HG03442 (cell line): Measurements from ENCODE around the gene TSPAN4.

ENCODE experiments used
- ATAC-seq: cut with Tn5 transposase; IDR thresholded peaks from one replicate; pipeline ENCODE4 v1.9.1; 2021; ENCODE audit warnings: mild to moderate bottlenecking, moderate library complexity; ENCODE audit not compliant: unreplicated experiment

TSPAN4 gene, protein sequence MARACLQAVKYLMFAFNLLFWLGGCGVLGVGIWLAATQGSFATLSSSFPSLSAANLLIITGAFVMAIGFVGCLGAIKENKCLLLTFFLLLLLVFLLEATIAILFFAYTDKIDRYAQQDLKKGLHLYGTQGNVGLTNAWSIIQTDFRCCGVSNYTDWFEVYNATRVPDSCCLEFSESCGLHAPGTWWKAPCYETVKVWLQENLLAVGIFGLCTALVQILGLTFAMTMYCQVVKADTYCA

DNA sequence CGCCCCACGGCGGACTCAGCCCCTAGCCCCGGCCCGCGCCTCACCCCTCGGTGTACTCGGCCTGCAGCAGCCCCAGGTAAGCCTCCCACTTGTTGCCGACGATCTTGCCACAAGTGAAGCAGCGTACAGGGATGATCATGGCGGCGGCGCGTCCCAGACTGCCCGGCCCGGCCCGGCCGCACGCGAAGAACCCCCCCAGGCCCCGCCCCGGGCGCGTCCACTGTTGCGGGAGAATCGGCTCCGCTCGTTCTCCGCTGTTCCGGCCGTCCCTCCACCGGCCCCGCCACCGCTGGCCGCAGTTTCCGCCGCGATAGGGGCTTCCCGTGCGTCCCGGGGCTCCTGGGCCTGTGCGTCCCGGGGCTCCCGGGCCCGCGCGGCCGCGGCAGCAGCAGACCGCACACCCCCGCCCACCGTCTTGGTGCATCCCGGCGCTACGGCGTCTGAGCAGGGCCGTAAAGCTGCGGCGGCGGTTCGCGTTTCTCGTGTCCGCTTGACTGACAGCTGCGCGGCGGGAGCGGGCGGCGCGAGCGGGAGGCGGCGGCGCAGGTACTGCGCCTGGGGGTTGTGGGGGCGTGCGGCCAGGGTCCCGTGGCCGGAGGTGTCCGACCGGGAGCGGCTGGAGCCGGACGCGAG is at the start of gene TSPAN4, which contains the start of gene POLR2L:
TSPAN4 (plus strand) TSS at position 483 of the 633 bp plus-strand sequence. CDS start 7,453 bp downstream, outside the sequence.
POLR2L (minus strand) TSS at position 160 of the 633 bp plus-strand sequence; CDS start at position 139, 21 bp downstream.
- ATAC-seq: peak; percentile 61

DNA sequence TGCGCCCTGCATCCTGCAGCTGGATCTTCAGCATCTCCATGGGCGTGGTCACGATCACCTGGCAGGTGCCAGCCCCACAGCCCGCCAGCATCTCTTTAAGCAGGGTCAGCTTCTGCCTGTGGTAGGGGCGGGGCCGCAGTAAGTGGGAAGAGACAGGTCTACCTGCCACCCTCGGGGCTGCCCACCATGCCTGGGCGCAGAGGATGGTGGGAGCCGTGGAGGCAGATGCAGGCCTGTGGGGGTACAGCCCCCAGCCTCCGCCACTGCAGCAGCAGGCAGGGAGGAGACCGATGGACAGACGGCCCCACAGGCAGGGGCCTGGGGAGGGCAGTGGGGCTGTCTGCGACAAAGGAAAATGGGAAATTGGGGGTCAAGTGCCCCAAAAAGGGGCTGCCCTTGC is 49.8 kb upstream of the TSPAN4 start:
- ATAC-seq: no peak

DNA sequence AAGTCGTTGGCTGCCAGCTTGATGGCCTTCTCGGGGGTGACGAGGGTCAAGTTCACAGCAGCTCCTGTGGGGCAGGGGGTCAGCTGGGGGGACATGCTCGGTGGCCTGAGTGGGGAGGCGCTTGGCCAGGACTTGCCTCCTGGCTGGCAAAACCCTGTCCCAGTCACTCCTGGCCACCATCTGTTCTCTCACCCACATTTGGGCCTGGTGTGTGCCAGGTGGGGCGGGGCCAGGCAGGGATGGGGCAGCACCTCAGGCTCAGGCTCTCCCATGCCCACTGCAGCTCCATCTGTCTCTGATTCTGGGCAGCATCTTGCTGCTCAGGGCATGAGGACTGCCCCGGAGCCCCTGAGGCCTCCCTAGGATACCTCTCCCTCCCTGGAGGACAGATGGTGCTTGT is 49.1 kb upstream of the TSPAN4 start:
- ATAC-seq: no peak

DNA sequence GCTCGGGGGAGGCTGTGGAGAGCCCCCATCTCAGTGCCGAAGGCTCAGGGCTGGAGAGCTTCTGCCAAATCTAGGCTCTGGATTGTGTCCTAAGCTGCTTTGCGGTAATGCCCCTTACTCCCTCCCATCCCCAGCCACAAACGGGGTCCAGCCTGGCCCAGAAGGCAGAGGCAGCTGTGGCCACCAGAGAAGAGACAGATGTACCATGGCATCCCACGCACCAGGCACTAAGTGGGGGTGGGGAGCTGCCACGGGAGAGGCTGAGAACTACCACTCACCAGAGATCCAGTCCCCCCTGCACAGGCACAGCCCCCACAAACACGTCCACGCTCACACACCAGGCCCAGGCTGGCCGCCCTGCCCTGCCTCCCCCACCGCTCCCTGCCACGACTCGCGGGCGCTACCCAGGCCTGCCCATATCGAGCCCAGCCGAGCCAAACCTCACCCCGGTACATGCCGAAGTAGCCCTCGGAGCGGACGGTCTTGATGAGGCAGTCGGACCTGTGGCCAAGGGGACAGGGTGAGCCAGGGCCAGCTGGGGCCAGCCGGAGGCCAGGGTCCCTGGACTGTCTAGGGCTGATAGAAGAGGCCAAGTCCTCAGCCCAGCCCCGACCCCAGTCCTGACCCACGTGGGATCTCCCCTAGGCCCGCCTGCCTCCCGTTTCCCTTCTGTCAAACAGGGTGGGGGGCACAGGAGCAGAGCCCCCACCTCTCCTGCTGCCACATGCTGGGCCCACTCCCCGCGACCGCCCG is 48.5 kb upstream of the TSPAN4 start:
- ATAC-seq: no peak

DNA sequence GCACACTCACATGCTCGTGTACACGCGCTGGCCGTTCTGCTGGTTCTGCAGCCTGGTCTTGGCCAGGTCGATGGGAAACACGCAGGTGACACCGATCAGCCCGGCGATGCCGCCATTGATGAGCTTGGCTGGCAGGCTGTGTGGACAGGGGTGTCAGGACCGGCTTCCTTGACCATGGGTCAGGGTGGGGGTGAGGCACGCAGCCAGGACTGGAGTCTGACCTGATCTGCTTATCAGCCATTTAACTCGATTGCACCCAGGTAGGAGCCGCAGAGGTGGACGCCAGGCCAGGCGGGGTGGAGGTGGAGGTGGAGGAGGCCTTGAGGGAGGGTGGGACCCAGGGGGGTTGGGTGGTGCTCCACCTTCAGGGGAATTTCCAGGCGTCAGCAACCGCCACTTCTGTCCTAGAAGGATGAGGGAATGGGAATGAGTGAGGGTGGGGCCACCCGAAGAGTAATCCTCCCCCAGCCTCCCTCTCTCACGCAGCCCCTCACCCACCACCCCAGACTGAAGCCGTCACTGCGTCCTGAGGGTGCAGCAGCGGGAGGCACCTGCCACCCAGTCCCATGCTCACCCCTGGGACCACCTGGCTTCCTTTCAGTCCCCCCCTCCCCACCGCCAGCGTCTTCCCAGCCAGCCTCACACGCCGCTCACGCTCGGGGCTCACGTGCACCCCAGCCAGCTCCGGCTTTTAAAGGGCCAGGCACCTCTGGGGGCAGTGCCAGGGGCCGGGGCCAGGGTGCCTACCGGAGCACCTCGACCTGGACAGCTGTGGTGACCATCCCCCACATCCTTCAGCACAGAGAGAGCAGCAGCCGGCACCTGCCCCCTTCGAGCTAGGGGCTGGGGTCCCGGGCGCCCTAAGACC is 47.7 kb upstream of the TSPAN4 start:
- ATAC-seq: no peak

DNA sequence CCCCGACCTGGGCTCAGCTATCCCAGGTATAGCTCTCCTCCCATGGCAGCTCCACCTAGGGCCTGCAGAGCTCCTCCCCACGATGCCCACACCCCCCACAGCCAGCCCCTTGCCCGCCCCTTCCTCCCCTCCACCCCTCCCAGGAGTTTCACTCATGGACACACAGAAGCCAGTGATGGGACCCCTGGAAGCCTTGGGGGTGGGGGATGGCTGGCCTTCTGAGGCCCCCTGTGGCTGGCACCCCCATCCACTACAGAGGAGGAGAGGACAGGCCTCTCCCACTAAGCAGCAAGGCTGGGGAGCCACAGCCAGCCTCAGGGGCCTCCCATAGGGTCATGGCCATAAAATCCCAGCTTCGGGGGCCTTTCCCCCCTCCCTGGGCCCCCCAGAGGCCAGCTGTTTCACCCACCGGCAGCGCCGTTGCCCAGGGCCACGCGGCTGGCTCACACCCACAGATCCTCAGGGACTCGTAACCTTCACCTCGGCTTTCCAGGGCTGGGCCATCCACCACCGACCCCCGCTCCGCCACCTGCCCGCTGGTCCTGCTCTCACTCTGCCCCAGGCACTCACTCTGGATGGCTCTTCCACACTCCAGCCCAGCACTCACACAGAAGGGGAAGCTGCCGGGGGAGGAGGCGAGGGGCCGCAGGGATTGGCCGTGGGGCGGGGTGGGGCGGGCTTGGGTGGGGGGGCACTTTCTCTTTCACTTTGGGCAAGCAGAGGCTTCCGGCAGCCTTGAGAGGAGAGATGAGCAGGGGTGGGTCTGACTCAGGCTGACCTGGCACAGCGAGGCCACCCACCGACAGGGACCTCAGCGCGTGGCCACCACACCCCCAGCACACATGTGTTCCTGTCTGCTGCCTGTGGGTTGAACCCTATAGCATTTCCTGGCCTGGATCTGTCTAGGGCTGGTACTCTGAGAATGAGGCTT is 46.8 kb upstream of the TSPAN4 start:
- ATAC-seq: no peak

DNA sequence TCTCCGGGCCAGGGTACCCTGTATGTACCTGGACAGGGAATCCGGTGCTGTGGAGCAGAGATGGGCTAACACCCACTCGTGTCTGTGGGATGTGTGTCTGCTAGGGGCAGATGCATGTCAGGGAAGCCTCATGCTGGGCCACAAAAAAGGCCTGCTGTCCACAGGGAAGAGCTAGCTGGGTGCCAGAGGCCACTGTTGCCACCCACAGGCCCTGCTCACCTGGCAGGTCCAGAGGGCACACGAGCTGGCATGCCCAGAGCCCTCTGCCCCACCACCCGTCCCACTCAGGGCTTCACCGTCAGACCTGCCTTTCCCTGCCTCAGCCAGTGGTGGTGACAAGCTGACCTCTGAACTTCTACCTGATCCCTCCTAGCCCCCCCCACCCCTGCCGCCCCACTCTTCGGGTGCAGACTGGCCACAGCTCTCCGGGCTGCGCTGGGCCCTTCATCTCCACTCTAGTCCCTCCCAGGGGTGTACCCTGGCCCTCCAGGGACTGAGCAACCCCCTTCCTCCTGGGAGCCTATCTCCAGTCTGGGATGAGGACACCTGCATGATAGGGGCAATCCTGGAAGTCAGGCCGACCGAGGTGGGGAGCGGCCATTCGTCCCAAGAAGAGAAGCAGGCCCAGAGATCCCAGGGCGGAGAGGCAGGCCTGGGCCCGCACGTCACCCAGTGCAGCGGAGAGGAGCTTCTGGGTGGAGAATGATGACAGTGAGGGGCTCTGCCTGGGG is 45.9 kb upstream of the TSPAN4 start:
- ATAC-seq: no peak

DNA sequence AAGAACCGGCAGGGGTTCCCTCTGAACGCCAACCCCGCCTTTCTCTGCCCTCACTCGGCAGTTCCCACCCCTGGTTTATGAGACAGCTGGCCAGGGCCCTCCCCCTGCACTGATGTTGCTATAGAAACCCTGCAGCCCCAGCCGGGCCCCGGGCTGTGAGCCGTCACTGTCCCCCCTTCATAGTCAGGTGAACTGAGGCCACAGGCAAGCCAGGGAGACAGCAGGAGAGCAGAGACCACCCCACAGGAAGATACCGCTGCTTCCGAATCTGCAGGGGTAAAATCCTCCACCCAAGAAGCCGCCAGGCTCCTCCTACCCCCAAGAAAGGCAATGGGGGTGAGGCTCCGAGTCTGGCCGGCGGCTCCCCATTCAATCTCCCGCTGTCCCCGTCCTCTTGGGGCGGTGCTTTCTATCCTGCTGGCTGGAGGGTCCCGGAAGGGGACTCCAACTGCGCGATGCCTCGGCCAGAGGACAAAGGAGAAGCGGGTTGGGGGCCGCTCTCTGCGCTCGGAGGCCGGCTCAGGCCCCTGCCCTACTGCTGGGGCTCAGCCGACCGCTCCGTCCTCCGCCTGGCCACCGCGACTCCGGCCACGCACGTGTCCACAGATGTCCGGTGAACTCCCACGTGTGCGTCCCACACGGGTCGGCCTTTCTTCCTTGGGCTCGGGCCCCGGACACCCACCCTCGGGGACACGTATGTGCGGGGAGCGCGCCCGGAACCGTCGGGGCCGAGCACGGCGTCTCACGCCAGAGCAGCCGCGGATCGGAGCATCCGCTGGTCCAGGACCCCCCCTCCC is 45.2 kb upstream of the TSPAN4 start:
- ATAC-seq: peak; percentile 34

DNA sequence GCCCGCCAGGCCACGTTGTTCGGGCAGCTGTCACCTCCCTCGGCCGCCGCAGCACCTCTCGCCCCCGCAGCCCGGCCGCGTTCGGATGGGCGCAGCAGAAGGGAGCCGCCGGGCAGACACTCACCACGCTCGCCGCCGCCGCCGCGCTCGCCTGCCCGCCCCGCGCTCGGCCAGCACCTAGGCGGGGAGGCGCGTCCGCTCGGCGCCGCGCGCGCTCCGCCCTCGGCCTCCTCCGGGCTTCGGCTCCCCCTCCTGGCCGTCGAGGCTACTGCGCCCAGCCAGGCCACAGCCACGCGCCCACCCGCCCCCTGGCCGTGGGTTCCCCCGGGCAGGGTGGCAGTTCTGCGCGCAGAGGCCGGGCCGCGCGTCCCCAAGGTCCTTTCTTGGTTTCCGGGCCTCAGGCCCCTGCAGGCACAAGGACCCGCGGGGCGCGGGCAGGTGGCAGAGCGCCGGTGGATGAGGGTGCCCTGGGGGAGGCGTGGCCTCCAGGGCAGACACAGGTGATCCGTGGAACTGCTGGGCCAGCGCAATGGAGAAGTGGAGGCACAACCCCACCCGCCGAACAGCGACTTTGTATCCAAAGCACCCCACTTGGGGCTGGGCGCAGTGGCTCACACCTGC is 44.4 kb upstream of the TSPAN4 start, which contains the start of gene SLC25A22:
SLC25A22 (minus strand) TSS at position 189 of the 621 bp plus-strand sequence. CDS start 3,275 bp downstream, outside the sequence.
- ATAC-seq: peak; percentile 51

DNA sequence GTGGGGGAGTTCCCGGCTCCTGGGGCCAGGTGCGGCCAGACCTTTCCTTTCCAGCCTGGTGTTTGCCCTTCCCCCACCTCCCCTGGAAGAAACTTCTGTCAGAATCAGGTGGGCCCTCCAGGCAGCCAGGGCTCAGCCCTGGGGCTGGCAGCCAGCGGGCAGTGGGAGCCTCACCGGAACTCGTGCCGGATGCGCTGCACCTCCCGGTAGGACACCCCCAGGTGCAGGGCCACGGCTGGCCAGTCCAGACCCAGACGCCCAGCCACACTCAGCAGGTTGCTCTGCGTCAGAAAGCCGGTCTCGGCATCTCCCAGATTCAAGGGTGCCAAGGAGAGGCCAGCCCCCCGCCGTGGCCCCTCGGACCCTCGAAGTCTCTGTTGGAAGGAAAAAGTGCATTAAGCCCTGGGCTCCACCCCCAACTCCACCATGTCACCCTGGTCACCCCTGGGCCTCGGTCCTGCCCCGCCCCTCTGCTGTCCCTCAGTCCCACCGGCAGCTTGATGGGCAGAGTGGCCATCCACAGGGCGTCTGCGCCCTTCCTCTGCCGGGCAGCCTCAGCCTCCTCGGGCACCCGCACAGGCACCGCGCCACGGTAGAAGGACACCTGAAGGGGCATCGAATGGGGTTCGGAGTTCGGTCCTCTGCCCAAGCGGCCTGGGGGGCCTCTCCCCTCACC is 42.9 kb upstream of the TSPAN4 start:
- ATAC-seq: no peak

DNA sequence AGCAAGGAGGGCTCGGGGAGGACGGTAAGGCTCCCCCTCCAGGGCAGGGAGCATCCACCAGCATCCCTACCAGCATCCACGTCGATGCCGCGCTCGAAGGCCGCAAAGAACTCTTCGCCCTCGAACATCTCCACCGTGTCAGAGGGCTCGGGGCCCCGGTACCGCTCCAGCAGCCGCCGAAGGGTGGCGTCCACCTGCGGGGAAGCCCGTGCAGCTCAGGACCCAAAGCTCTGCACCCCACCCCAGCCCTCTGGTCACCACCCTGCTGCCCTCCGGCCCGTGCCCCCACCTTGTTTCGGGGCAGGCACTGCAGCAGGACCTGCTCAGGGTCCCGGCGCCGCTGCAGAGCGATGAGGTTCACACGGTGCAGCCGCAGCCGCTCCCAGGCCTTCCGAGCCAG is 42.2 kb upstream of the TSPAN4 start:
- ATAC-seq: no peak

DNA sequence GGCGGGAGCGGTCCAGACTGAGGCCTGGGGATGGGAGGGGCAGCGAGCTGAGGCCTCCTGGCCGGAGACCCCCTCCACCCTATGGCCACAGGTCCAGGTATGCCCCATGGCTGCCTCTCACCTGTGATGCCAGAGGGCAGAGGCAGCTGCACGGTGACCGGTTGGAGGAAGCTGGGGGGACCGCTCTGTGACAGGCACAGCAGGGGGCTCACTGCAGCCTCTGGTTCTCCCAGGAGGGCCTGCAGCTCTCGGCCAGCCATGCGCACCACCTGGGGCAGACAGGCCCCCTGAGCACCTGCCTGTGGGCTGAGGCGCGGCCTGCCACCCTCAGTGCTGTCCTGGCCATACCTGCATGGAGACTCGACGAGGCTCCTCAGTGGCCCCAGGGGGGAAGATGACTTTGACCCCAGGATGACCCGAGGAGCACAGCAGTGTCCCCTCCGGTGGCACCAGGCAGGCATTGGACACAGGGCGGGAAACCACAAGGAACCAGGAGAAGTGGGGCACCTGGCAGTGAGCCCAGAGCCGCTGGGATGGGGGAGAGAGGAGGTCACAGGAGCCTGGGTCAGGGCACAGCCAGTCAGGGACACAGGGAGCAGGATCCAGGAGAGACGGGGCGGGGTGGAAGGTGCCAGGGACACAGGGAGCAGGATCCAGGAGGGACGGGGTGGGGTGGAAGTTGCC is 41.4 kb upstream of the TSPAN4 start:
- ATAC-seq: no peak

DNA sequence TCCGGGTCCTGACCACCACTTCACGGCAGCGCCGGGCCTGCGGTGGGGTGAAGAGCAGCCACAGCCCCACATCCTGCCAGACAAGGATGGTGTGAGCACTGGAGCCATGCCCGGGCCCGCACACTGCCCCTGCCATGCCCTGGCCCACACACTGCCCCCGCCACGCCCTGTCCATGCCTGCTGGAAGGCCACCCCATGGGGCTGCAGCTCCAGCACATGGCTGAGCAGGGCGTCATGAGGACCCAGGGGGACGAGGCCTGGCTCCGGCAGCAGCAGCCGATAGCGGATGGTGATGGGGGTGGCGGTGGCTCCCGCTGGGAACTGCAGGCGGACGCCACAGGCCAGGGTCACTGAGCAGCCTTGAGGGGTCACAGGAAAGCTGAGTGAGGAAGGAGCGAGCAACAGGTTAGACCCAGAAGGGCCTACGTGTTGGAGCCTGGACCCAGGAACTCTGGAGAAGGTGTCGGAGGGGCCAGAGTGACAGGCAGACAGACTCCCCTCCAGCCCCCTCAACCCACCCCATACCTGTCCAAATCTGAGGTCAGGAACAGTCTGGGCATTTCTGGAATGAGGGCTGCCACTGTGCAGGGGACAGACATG is 40.5 kb upstream of the TSPAN4 start:
- ATAC-seq: no peak

DNA sequence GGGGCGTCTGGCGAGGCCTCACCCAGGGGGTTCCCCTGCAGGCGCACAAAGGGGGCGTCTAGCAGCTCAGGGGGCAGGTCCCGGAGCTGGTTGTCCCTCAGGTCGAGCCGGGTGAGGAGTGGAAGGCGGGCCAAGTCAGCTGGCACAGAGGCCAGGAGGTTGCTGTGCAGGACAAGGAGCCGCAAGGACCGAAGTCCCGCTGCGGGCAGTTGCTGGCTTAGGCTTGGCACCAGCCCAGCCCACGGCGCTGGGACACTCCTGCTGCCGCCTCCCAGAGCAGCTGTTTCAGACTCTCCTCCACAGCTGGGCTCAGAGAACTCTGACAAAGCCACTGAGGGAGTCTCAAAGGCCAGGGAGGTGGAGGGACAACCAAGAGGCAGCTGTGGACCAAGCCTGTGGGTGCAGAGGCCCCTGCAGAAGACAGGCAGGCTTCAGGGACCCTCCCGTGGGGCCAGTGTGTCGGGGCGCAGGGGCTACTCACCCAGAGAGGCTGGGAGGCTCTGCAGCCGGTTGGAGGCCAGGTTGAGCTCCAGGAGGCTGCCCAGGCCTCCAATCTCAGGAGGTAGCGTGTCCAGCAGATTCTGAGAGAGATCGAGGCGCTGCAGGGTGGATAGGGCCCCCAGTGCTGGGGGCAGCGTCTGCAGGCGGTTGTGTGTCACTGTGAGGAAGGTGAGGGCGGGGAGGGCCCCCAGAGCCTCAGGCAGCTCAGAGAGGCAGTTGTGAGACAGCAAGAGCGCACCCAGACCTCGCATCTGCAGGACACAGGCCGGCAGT is 39.8 kb upstream of the TSPAN4 start:
- ATAC-seq: no peak

DNA sequence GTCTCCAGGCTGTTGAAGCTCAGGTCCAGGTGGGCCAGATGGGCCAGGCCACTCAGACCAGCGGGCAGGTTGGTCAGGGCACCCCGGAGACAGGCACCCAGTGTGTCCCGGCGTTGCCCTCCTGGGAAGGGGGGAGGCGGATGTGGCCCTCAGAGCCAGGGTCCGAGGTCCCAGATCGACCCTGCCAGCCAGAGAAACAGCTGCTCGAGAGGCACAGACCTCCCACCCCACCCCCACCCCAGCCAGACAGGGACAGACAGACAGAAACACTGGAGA is 39.2 kb upstream of the TSPAN4 start:
- ATAC-seq: no peak
